Activated CD4-positive, alpha-beta T cell treated with anti-CD3 and anti-CD28 coated beads for 4 hours (primary cell): Measurements from ENCODE around the gene WDR18.

ENCODE experiments used
- DNase-seq, 2 donors: peaks; one replicate each; pipeline ENCODE4 v3.0.0-alpha.2; 2020

The WDR18 gene

GRCh38 chr19:993361-993830 lies 9.3 kb downstream of the WDR18 start:
- DNase-seq: no peak

DNA sequence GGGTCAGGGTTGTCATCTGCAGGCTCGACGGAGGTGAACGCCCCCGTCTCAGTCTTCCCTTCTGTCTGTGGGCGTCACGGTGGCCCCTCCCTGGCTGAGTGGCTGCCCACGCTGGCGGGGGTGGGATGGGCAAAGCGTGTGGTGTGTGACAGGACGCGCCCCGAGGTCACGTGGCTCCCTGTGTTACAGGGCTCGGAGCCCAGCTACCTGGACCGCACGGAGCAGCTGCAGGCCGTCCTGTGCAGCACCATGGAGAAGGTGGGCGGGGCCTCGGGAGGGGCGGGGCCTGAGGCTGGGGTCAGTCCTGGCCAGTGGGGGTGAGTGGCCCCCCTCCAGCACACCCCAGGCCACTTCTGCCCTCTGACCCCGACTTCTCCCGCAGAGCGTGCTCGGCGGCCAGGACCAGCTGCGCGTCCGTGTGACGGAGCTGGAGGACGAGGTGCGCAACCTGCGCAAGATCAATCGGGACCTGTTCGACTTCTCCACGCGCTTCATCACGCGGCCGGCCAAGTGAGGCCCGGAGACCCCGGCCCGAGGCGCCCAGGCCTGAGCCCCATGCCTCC lies 9.8 kb downstream of the WDR18 start:
- DNase-seq: no peak

DNA sequence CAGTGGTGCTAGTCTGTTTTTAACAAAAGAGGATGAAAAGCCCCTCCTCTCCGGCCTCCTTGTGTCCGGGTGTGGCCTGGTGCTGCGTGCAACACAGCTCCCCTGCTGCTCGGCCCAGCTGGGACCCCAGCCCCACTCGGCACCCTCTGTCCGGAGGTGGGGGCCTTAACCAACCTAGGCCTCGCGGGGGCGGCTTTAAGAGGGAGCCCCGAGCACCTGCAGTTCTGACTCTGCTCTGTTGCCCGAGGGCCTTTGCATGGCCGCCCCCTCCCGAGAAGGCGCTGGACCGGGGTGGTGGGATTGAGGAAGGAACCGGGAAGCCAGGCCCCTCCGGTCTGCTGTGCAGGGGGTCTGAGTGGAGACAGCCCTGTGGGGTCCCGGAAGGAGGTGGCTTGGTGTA lies 10.4 kb downstream of the WDR18 start:
- no peak for DNase-seq

GRCh38 chr19:995051-995827 lies 11.1 kb downstream of the WDR18 start:
- no peak for DNase-seq

DNA sequence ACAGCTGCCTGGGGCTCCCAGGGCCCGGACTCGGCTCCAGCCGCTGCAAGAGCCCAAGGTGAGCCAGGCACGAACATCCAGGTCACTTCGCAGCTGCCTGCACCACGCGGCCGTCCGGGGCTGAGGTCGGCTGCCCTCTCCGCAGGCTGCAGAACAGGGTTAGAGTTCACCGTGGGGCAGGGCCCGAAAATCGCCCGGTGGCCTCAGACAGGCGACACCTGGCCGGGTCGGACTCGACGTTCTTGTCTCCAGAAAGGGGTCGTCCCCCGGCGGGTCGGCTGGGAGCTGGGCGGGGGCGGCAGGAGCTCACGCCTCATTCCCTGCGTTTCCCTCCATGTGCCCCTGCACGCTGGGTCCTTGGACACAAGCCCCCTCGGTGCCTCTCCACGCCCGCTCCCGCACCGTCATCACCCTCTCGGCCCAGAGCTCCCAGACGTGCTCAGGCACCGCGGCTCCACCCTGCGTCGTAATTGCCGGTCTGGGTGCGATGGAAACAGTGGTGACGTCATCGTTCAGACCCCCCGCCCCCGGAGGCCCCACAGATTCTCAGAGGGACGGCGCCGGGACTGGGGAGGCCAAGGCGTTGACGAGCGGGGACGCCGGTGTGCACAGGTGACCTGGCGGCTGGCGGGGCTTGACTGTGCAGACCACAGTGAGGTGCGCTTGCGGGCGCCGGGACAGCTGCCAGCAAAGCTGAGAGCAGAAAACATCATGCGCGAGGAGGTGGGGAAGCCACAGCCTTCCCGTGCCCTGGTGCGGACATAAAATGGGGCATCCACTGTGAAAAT lies 12.1 kb downstream of the WDR18 start:
- DNase-seq: peak; percentile 69 to 73

DNA sequence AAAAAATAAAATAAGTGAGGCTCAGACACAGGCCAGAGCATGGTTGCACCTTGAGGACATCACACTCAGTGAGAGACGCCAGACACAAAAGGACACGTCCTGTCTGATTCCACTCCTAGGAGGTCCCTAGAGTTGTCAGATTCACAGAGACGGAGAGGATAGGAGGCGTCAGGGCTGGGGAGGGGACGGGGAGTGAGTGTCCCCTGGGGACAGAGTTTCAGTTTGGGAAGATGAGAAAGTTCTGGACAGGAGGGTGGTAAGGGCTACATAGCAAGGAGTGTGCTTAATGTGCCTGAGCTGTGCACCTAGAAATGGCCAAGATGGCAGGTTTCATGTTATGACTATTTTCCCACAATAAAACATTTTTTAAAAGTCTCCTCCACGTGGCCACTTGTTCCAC lies 13.9 kb downstream of the WDR18 start:
- DNase-seq: no peak

DNA sequence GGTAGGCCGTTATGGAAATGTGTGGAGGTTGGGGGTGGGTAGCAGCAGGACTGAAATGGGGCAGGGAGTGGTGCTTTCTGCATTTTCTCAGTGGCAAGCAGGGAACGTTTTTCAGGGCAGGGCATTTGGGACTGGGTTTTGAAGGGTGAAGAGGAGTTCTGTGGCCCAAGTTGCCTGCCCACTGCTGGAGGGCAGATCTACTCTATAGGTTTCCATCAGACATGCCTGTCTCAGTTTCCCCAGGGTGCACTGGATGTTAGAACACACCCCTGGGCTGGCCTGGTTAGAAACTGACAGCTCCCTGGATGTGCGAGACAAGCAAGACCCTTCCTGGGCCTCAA lies 15.2 kb downstream of the WDR18 start:
- no peak for DNase-seq

GRCh38 chr19:1000095-1000494 lies 15.9 kb downstream of the WDR18 start, which contains the start of gene GRIN3B:
TSS of gene GRIN3B (plus strand) at chr19:1000419. CDS start at chr19:1000438, 19 bp downstream.
- peak; percentile 61 to 65 for DNase-seq

DNA sequence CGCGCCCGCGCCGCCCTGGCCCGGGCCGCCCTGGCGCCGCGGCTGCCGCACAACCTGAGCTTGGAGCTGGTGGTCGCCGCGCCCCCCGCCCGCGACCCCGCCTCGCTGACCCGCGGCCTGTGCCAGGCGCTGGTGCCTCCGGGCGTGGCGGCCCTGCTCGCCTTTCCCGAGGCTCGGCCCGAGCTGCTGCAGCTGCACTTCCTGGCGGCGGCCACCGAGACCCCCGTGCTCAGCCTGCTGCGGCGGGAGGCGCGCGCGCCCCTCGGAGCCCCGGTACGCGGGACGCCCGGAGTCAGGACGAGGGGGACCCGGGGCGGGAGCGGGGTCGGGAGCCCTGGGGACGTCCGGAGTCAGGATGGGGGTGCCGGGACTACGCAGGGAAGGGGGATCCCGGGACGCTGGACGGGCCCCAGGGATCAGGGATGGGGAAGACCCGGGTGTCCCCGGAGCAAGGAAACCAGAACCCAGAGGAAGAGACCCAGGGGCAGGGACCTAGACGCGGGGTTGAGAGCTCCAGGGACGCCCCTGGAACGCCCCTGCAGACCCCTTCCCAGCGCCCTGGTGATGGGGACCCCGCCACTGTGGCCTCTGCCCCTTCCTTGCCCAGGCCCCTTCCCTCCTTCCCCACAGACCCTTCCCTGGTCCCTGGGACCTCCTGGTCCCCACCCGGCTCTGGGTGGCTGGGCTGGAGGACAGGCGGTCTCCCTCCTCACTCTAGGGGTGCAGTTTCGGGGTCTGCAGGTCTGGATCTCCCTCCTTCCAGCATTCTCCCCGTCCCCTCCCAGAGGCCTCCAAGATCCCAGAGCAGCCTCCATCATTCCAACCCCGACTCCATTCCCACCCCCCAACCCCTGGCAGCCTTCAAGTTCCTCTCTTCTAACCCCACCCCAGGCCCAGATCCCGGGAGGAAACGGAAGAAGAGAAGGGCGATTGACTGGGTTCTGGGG lies 16.7 kb downstream of the WDR18 start:
- no peak for DNase-seq

DNA sequence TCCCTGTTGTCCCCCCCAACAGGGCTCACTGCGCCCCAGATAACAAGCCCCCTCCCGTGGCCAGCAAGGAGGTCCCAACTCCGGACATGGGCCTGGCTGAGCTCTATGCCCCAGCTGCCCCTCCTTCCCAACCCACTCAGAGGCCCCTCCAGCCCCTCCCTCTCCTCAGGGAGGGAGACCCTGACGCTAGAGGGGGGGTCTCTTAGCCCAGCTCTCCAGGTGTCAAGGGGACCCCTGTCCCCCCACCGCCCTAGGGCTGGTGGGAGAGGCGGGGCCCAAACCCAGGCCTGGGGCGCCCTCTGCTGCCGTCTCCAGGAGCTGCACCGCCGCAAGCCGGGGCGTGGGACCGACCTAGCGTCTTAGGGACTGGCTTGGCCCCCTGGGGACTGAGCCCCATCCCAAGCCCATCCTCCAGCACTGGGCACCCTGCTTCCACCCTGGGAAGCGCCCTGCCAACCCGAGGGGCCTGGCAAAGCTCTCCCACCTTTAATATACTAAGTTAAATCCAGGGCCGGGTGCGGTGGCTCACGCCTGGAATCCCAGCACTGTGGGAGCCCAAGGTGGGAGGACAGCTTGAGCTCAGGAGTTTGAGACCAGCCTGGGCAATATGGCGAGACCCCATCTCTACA lies 17.5 kb downstream of the WDR18 start:
- DNase-seq: peak; percentile 65 to 74

DNA sequence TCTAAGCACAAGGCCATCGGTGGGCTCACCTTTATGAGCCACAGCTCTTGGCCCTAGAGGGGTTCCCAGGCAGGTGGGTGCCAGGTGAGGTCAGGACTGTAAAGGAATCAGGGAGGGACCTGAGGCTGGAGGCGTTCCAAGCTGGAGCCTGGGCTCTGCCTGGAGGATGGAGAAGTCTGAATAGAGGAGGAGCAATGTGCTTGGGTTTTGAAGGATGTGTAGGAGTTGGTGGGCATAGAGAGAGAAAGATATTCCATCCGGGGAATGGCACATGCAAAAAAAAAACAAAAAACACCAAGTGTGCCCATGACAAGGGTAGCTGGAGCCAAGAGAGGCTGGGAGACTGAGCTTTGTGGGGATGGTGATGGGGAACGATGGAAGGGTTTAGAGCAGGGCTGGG lies 18.5 kb downstream of the WDR18 start:
- no peak for DNase-seq

- no peak for DNase-seq
These were observed 19.1 kb downstream of the WDR18 start for GRCh38 chr19:1003283-1003682.

DNA sequence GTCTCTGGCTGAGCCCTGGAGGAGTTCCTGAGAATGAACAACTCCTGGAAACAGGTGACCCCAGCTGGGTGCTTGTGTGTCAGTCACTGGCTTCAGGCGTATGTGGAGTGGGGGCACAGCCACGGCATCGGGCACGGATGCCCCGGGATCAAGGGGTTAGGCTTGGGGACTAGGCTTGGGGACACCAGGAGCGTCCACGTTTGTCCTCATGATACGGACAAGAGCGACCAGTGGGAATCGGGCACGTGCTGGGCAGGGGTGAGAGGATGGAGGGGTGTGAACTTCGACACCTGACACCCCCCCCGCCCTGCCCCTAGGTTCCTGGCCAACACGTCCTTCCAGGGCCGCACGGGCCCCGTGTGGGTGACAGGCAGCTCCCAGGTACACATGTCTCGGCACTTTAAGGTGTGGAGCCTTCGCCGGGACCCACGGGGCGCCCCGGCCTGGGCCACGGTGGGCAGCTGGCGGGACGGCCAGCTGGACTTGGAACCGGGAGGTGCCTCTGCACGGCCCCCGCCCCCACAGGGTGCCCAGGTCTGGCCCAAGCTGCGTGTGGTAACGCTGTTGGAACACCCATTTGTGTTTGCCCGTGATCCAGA lies 20.2 kb downstream of the WDR18 start:
- DNase-seq: no peak

- no peak for DNase-seq
These were observed 20.9 kb downstream of the WDR18 start for GRCh38 chr19:1004803-1005664.

GRCh38 chr19:1006711-1007398 lies 22.7 kb downstream of the WDR18 start:
- DNase-seq: no peak

DNA sequence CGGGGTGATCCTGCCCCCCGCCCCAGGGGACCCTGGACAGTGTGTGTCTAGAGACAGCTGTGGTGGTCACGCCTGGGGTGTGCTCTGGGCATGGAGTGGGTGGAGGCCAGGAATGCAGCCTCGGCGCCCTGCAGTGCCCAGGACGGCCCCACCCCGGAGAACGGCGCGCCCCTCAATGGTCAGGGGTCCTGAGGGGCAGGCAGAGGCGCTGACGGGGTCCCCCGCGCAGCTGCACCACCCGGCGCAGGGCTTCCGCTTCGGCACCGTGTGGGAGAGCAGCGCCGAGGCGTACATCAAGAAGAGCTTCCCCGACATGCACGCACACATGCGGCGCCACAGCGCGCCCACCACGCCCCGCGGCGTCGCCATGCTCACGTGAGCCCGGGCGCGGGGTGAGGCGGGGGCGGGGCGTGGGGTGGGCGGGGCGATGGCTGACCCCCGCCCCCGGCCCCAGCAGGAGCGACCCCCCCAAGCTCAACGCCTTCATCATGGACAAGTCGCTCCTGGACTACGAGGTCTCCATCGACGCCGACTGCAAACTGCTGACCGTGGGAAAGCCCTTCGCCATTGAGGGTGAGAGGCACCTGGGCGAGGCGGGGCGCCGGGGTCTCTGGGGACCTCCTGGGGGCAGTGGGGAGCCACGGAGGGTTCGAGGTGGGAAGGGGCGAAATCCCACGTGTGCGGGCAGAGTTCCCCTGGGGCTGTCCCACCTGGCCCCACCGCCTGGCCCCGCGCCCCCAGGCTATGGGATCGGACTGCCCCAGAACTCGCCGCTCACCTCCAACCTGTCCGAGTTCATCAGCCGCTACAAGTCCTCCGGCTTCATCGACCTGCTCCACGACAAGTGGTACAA lies 23.5 kb downstream of the WDR18 start:
- no peak for DNase-seq

DNA sequence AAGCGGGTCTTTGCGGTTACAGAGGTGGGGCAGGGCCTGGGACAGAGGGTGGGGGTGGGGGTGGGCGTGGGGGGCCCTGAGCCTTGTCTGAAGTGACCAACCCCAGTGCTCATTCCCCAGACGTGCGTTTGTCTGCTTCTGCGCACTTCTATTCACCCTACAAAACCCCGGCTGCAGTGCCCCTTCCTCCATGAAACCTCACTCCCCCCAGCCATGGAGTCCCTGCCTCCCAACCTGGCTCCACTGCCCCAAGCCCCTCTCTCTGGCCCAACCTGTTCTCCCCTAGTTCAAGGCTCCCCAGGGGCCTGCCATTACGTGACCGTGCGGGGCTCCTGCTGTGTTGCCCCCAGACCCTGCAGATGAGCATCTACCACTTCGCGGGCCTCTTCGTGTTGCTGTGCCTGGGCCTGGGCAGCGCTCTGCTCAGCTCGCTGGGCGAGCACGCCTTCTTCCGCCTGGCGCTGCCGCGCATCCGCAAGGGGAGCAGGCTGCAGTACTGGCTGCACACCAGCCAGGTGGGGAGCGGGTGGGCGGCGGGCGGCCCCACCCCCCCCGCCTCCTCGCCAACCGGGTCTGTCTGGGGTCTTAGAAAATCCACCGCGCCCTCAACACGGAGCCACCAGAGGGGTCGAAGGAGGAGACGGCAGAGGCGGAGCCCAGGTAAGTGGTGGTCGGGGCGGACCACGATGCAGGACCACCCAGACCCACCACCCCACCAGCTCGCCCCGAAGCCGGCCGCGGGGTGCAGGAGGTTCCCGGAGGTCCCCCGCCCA lies 24.3 kb downstream of the WDR18 start:
- DNase-seq: no peak
